ENCODE results near the gene LRRIQ4.

Gene LRRIQ4

DNA sequence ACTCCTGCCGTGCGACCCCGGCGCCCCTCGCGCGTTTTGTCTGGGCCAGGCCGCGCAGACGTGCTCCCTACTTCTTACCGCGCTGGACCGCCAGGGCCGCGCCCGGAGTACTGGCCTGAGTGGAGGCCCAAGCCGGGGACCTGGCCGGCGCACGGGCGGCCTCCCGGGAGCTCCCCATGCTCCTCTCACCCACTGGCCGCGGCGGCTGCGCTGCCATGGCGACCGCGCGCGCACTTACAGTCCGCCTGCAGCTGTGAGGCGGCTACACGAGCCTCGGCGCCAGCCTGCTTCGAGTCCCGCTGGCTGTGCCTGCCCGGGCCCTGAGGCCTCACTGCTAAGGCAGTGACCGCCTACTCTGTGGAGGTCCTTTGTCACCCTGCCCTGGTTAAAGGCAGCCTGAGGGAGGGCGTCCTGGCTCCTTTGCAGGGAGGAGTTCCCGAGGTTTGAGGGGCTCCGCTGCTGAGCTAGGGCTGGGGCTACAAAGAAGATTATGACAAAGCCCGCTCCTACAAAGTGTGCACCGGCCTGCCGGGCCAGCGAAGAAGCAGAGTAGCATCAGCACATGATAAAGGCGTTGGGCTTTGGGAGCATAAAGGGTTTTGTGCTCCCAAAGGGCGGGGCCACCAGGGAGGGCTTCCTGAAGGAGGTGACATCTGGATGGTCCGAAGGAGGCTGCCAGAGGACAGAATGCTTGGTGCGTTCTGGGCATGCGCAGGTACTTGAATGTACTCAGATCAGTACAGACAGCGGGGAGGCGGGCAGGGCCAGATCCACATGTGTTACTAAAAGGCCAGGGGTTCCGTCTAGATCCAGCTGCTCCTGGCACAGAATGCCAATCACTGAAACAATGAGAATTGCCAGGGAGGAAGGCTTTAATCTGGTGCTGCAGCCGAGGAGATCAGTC is at the start of gene LRRIQ4, which contains the start of gene LRRC34:
LRRIQ4 (plus strand) TSS at position 539 of the 904 bp plus-strand sequence. CDS start 9,052 bp downstream, outside the sequence.
LRRC34 (minus strand) TSS at position 573 of the 904 bp plus-strand sequence; CDS start at position 217, 356 bp downstream.
- peak; percentile 91 for DNase-seq (ENCODE audit: low spot score)

DNA sequence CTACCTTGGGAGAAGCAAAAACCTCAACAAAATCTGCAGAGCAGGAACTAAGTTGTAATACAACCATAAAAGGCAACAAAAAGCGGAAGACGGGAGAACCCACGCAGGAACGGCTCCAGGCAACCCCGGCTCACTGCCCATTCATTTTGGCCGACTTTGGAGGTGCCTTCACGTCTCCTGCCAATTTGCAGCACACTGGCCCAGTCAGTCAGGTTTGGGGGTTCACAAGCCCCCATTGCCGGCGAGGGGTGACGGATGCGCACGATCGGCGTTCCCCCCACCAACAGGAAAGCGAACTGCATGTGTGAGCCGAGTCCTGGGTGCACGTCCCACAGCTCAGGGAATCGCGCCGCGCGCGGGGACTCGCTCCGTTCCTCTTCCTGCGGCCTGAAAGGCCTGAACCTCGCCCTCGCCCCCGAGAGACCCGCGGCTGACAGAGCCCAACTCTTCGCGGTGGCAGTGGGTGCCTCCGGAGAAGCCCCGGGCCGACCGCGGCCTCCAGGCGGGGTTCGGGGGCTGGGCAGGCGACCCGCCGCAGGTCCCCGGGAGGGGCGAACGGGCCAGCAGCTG is 48.3 kb upstream of the LRRIQ4 start:
- peak; percentile 90 for DNase-seq (ENCODE audit: low spot score)

DNA sequence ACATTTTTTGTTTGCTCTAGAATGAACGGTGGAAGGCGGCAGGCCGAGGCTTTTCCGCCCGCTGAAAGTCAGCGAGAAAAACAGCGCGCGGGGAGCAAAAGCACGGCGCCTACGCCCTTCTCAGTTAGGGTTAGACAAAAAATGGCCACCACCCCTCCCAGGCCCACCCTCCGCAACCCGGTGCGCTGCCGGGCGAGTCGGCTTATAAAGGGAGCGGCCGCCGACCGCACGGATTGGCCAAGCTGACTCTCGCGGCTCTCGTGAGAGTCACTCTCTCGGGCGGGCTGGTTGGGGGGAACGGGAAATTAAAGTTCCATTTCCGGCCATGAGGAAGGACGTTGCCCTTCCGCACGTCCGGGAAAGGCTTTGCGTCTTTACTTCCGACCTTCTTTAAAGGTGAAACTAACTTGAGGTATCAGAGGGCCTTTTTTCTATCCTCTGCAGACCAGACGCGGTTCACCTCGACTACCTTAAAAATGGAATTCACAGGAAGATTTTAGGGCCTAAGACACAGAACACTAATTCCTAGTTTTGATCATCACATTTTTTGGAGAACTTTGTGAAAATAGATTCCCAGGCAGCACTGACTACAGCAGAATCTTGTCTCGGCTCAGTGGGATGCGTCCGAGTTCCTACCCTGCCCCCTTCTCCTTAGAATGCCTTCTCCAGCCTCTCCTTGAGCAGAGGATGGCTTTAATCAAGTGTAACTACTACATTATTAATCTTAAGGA is 47.6 kb upstream of the LRRIQ4 start, which contains the start of gene TERC:
TERC (minus strand) TSS at position 179 of the 731 bp plus-strand sequence.
- peak; percentile 95 for DNase-seq (ENCODE audit: low spot score)

DNA sequence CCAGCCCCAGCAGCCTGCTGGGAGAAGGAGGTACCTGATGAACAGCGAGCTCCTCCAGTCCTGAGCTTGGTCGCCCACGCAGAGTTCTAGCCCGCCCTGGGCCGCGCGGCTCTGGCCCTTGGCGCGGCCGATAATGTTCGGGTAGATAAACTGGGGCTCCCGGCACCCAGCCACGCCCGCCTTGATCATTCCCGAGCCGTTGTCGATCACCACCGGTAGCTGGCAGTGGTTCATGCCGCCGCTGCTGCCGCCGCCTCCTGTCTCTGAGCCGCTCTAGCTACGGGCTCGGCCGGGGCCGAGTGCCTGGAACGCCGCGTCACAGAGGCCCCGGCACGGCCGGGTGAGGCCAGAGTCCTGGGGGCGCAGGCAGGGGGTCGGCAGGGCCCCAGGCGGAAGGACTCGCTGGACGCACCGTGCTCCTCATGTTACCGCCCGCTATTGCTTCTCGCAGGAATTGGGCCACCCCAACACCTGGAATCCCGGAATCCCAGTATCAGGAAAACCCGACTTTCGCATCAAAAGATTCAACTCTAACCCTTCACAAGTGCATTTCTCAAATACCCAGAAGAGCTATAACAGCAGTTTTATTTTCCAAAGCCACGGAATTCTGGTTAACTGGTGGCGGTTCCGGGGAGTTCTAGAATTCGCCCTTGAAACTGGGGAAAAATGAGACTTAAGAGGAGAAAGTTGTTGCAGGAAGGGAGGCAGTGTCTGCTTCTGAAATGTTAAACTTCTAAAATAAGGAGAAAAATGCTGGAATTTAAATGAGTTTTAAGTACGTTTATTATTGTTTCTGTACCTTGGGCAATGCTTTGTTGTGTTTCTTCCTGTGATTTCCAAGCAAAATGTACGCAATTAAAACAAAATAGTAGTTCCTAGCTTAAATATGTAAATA is 43.1 kb upstream of the LRRIQ4 start, which contains the start of gene ACTRT3:
ACTRT3 (minus strand) TSS at position 275 of the 895 bp plus-strand sequence; CDS start at position 234, 41 bp downstream.
- peak; percentile 86 for DNase-seq (ENCODE audit: low spot score)

DNA sequence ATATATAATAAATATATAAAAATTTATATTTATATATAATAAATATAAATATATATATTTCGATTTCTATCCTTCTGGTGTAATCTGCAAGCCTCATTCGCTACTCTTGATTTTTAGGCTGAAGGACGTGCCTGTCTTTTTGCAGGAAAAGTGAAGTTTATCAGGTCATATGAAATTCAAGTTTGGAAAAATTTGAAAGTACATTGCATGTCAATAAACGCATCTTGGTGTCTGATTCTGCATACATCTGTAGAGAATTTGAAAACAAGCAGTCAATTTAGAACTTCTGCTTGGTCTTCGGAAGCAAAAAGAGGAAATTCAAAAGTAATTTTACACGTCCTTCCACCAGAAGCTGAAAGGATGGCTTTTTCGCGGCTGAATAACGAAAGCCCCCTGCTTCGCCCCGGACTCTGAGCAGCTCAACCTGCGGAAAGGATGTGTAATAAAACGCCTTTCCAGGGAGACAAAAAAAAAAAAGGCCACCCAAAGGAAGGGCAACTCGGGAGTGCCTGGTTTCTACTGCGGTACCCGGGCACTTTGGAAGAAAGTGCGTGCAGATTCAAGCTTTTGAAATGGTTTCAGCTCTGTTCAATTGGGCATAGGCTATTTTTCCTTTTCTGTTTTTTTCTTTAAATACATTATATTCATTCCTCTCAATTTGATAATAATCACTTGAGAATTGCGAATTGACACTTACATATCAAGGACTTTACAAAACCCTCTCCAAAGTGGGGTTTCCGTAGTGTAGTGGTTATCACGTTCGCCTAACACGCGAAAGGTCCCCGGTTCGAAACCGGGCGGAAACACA is 41.0 kb upstream of the LRRIQ4 start:
- DNase-seq (ENCODE audit: low spot score), result peak; percentile 85

DNA sequence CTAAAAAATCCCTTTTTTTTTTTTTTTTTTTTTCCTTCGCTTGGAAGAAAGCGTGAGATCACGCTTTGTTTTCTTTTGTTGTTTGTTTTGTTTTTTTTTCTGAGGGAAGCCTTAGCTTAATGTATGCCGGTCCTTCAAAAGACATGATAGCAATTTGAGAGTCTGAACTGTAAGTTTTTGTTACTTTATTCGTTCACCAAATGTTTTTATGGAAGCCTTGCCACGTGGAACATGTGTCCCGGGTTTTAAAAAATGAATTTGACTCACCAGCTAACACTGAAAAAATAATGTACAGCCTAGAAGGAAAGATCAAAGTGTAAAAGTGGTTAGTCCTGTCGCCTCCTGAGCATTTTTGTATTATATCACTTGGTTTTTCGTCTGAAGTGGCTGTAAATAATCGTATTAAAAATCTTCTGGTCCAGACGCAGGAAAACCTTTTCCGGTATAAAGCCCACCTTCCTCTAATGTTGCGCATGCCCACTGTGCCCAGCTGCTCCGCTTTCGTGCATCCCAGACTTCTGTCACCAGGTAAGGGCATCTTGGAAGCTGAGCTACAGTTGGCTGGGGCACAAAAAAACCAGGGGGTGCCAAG is 40.3 kb upstream of the LRRIQ4 start:
- DNase-seq (ENCODE audit: low spot score), result peak; percentile 84

DNA sequence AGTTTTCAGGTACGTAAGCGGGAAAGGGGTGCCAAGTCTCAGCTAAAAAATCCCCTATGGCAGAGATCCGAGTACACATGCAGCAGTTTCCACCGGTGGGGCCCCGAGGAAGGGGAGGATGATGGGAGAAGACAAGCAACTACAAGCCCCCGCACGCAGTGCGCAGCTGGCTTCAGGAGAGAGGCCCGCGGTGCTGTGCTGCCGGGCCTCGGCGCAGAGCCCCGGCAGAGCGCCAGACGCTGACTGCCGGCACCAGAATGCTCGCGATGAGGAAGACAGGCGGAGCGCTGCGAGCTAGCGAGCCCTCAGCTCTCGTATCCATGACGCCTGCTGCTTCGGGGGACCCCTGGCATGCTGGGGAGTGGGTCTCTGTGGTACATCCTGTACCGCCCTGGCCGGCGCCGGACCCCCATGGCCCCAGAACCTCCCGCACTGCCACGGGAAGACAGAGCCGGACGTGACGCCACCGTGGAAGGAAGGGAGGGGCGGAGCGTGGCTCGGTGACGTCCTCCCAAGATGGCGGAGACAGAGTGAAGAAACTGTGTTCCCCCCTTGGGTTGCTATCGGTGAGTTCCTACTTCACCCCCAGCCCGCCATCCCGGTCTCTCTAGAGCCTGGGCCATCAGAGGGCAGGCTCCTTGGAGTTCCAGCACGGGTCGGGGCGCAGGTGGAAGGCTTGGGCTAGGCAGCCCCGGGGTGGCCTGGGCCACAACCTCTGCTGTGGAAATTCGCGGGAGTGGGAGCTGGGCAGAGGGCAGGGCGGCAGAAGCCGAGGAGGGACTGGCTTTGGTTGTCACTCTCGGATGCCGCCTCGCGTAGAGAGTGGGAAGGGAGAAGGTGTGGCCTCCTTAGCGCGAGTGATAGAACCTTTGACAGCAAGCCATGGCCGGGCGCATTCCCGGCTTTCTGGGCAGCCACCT is 39.5 kb upstream of the LRRIQ4 start, which contains the start of gene MYNN:
MYNN (plus strand) TSS at position 500 of the 920 bp plus-strand sequence. CDS start 900 bp downstream, outside the sequence.
- DNase-seq (ENCODE audit: low spot score), result peak; percentile 90

DNA sequence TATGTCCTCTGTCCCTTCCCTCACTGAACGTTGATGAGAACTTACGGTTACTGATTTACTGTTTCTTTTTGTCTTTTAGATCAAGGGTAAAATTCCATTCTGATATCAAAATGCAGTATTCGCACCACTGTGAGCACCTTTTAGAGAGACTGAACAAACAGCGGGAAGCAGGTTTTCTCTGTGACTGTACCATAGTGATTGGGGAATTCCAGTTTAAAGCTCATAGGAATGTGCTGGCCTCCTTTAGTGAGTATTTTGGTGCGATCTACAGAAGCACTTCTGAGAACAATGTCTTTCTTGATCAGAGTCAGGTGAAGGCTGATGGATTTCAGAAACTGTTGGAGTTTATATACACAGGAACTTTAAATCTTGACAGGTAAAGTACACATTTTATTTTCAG is 38.5 kb upstream of the LRRIQ4 start:
- peak; percentile 68 for DNase-seq (ENCODE audit: low spot score)

DNA sequence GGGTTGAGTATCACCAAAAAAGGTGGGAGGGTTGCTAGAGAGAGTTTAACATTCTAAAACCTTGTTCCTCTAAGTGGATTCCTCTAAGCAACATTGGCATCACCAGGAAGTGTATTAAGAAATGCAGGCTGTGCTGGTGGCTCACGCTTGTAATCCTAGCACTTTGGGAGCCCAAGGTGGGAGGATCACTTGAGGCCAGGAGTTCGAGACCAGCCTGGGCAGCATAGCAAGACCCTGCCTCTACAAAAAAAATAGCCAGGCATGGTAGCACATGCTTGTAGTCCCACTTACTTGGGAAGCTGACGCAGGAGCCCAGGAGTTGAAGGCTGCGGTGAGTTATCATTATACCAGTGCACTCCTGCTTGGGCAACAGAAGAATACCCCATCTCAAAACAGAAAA is 34.8 kb upstream of the LRRIQ4 start:
- no peak for DNase-seq (ENCODE audit: low spot score)

DNA sequence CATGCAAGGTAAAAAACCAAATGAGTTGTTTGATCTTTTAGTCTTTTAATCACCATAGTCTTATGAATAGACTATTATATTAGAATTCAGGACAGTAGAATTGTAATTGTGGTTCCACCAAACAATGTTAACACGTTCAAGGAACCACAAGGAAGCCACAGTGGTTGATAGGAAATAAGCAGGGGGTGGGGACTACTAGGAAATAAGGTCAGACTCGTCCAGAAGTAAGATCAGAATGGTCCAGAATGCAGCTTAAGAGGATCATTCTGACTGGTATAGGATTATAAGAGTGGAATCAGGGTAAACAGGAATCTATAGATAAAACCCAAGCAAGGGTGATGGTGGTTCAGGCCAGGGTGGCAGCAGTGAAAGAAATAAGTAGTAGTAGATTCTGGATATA is 31.9 kb upstream of the LRRIQ4 start:
- no peak for DNase-seq (ENCODE audit: low spot score)

DNA sequence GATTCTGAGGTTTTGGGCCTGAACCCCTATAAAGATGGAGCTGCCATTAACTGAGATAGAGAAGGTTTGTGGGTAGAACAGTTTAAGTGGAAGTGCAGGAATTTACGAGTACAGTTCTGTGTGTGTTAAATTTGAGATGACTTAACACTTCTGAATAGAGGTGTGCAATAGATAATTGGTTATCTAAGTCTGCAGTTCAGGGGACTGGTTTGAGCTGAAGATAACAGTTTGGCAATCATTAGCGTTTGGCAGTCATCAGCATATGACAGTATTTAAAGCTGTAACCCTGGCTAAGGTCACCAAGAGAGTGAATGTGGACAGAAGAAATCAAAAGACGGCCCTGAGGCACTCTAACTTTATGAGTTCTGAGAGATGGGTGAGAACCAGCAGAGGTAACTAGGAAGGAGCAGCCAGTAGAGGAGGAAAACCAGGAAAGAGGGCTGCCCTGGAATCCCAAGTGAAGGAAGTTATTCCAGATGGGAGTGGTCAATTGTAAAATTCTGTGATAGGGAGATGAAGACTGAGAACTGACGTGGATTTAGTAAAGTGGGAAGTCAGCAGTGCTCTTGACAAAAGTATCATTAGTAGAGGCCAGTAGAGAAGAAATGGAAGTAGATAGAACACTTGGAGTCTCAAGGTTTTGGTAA is 31.3 kb upstream of the LRRIQ4 start:
- no peak for DNase-seq (ENCODE audit: low spot score)

DNA sequence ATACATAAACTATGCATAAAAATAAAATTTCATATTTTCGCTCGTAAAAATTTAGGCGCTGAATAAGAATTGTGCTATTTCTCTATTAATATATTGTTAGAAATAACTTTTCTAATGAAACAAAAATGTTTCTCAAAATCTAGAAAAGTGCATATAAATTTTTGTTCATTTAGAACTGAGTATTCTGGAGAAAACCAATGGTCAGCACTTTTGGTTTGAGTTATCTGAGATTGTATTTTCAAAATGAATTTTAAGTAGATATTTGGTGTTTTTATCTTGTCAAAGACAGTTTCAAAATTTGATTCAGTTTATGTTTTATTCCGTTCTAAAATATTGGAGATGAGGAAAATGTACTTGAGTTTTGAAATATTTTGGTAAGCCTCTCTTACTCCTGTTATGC is 25.6 kb upstream of the LRRIQ4 start:
- no peak for DNase-seq (ENCODE audit: low spot score)

DNA sequence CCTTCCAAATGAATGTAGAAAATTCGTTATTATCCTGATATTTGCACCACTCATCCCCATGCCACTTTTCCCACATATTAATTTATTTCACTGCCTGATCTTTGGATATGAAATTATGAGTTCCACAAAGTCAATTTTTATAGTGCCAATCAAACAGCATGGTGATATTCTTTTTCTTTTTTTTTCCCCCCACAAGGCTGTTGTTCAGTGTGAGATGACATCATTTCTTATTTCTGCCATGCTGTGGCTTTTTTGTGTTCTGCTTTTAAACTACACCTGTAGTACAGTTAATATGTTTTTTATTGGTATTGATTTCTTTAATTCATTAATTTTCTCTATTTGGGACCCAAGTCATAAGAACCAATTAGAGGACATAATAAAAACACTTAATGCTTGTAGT is 24.9 kb upstream of the LRRIQ4 start:
- DNase-seq (ENCODE audit: low spot score), result no peak

DNA sequence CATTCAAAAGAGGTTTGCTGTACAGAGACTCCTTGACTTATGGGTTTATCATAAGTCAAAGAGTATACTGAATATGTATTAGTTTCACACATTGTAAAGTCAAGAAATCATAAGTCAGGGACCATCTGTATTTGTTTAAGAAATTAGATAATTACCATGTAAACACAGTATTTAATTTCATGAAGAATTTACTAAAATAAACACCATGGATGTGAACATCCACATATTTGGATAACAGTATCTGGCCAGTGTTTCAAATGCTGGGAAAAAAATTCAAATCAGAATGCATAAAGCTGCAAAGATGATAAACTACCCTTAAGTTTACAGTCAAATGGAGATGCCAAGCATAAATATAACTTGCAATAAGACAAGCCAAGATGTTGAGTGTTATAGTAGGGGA is 22.5 kb upstream of the LRRIQ4 start:
- DNase-seq (ENCODE audit: low spot score), result no peak

DNA sequence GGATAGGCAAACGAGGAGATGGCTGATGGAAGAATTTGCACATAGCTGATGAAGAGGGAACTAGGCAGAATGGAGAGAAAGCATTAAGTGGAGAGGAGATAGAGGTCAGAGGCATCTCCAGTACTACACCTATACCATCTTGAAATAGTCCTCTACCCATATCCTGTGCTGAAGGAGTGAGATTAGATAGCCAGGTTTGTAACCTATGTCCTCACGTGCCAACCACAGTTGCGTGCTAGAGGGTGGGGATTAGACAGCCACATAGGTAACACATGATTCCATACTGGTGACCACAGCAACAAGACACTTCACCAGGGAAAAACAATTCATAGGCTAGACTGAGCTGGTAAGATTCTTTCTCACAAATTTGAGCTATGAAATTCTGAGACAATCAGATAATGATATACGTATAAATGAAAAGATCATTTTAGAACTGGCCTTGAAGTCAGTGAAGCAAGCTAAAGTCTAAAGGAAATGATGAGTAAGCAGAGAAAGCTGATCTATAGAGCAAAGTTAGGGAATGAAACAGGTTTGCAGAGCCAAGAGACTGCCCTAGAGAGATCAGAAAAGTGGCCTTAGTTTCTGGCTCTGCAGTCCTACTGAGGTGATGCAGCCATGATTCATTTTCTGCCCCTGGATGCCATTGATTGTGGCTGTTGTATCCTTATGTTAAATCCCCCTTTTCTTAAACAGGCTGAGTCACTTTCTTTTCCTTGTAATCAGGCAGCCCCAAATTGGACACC is 21.8 kb upstream of the LRRIQ4 start:
- no peak for DNase-seq (ENCODE audit: low spot score)

DNA sequence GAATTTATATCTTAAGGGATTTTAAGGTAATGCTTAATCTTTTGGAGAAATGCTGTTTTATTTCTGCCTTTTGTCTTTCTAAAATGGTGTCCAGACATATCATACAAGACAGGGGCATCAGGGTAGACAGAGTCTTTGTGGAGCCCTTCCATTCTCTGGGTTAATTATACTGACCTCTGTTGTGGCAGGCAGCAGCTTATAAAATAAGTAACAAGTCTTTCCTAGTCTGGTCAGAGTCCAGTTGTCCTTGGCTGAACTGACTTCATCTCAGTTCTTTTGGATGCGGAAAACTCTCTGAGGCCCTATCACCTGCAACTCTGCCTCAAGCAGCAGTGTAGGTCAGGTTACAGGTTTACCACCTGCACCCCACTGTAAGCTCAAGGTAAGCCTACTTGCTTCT is 20.3 kb upstream of the LRRIQ4 start:
- no peak for DNase-seq (ENCODE audit: low spot score)

DNA sequence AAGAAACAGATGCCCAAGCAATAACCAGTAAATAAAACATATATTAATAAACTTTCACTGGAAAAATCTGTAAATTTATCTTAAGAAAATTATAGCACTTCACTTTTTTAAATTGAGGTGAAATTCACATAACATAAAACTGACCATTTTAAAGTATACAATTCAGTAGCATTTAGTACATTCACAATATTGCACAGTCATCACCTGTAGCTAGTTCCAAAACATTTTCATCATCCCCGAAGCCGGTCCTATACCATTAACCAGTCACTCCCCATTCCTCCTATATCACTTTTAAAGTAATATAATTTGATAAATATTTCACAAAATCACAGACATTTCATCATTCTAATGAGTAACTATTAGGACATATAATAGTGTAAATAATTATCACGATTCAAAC is 8.0 kb upstream of the LRRIQ4 start:
- no peak for DNase-seq (ENCODE audit: low spot score)
